ENCODE data around the gene GRK2. TPM values are rescaled to one million over a fixed set of nuclear protein-coding genes. Genes with fewer than 3 reads are reported as not detected.
A peak's percentile ranks its signal among the peaks of the same experiment; 100 is the strongest.

GRK2 gene
- total RNA-seq, 1 experiment from 2014 or later = 92.6 TPM

DNA sequence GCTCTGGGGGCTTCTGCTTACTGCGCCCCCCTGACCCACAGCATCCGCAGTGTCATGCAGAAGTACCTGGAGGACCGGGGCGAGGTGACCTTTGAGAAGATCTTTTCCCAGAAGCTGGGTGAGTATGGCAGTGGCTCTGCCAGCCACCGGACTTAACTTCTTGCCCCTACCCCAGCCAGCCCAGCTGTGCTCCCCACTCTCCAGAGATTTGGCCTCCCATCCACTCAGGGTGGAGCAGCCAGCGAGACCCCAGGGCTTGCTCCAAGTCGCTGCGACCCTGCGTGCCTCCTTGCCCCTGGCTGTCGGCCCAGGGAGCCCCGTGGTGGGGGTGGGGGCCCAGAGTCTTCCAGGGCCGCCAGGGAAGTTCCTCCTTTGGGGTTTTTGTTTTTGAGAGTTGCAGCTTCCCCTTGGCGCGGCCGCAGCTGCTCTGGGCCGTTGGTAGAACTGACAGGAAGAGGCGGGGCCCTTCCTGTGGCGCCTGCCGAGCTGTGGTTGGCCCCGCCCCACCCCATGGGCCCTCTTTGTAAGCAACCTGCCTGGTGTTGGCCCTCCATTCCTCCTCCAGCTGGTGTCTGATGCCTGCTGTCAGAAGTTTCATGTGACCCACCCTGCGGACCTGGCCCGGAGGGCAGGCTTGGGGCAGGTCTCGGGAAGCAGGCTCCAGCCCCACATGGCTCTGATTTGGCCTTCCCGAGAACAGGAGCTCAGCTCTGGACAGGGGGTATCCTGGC, 11.1 kb downstream of the GRK2 start:
- DNase-seq (ENCODE audit: low spot score) = peak; percentile 99
- no peak for TF ChIP-seq EZH2 (IDR thresholded peaks at IDR 0.05; ENCODE audit: borderline replicate concordance, low read depth, low read length, poor library complexity, severe bottlenecking)
- TF ChIP-seq CTCF (conservative IDR thresholded peaks at IDR 0.05; ENCODE audit: low read depth, low read length) = no peak
- peaks cover 45% of the 10 kb centered on the region for H3K36me3 ChIP-seq (ENCODE audit: insufficient read depth, low read length, poor library complexity, severe bottlenecking)
- H3K4me3 ChIP-seq (ENCODE audit: low read depth, low read length, poor library complexity, severe bottlenecking) = peak overlapping the region; percentile 13
- BruUV-seq (replicated peaks) = no TSS peak
- no peaks in the 10 kb centered on the region for H3K27me3 ChIP-seq (replicated peaks; ENCODE audit: insufficient read depth, low read depth, low read length, poor library complexity)
- intact Hi-C loops (cut with micrococcal nuclease; ENCODE audit: unreplicated experiment) = no loop called here
- peaks cover 54% of the 10 kb centered on the region for H3K4me1 ChIP-seq (ENCODE audit: insufficient read depth, low read length, poor library complexity, severe bottlenecking)
- no peaks in the 10 kb centered on the region for H3K9me3 ChIP-seq (ENCODE audit: low read depth, low read length, poor library complexity, severe bottlenecking)
- ChIA-PET POLR2A (ENCODE audit: low non-redundant PET) (interaction anchor here (1.2 kb wide), 1 partner anchor 11 kb away, joined by 3 read pairs; no protein-coding TSS in a partner anchor), CTCF (interaction anchor here (1.0 to 1.3 kb wide), 2 partner anchors 16 to 39 kb away, joined by 3 to 8 read pairs; no protein-coding TSS in a partner anchor)
- H3K27ac ChIP-seq (ENCODE audit: low read depth, low read length, poor library complexity, severe bottlenecking) = peak overlapping the region; percentile 96

- POLR2A ChIA-PET (ENCODE audit: low non-redundant PET) = no interaction called here
- H3K9me3 ChIP-seq (ENCODE audit: low read depth, low read length, poor library complexity, severe bottlenecking) = no peaks in the 10 kb centered on the region
- TF ChIP-seq CTCF (conservative IDR thresholded peaks at IDR 0.05; ENCODE audit: low read depth, low read length) = no peak
- no peak for TF ChIP-seq EZH2 (IDR thresholded peaks at IDR 0.05; ENCODE audit: borderline replicate concordance, low read depth, low read length, poor library complexity, severe bottlenecking)
- no peak for DNase-seq (ENCODE audit: low spot score)
- peaks cover 54% of the 10 kb centered on the region for H3K36me3 ChIP-seq (ENCODE audit: insufficient read depth, low read length, poor library complexity, severe bottlenecking)
- intact Hi-C loops (cut with micrococcal nuclease; ENCODE audit: unreplicated experiment) = no loop called here
- CTCF ChIA-PET = no interaction called here
- H3K27ac ChIP-seq (ENCODE audit: low read depth, low read length, poor library complexity, severe bottlenecking) = peak overlapping the region; percentile 96
- no peak overlapping the region for H3K4me3 ChIP-seq (ENCODE audit: low read depth, low read length, poor library complexity, severe bottlenecking)
- peaks cover 45% of the 10 kb centered on the region for H3K4me1 ChIP-seq (ENCODE audit: insufficient read depth, low read length, poor library complexity, severe bottlenecking)
- H3K27me3 ChIP-seq (replicated peaks; ENCODE audit: insufficient read depth, low read depth, low read length, poor library complexity) = no peaks in the 10 kb centered on the region
- no TSS peak for BruUV-seq (replicated peaks)
Observed at GRCh38 chr11:67278135-67278938, 12.1 kb downstream of the GRK2 start.

GRCh38 chr11:67278939-67279588, 12.8 kb downstream of the GRK2 start:
- peaks cover 37% of the 10 kb centered on the region for H3K4me1 ChIP-seq (ENCODE audit: insufficient read depth, low read length, poor library complexity, severe bottlenecking)
- CTCF ChIA-PET = no interaction called here
- no peak for TF ChIP-seq CTCF (conservative IDR thresholded peaks at IDR 0.05; ENCODE audit: low read depth, low read length)
- no peak for TF ChIP-seq EZH2 (IDR thresholded peaks at IDR 0.05; ENCODE audit: borderline replicate concordance, low read depth, low read length, poor library complexity, severe bottlenecking)
- no peak for DNase-seq (ENCODE audit: low spot score)
- H3K9me3 ChIP-seq (ENCODE audit: low read depth, low read length, poor library complexity, severe bottlenecking) = no peaks in the 10 kb centered on the region
- H3K27ac ChIP-seq (ENCODE audit: low read depth, low read length, poor library complexity, severe bottlenecking) = peak overlapping the region; percentile 96
- intact Hi-C loops (cut with micrococcal nuclease; ENCODE audit: unreplicated experiment) = no loop called here
- H3K36me3 ChIP-seq (ENCODE audit: insufficient read depth, low read length, poor library complexity, severe bottlenecking) = peaks cover 62% of the 10 kb centered on the region
- H3K27me3 ChIP-seq (replicated peaks; ENCODE audit: insufficient read depth, low read depth, low read length, poor library complexity) = no peaks in the 10 kb centered on the region
- no TSS peak for BruUV-seq (replicated peaks)
- POLR2A ChIA-PET (ENCODE audit: low non-redundant PET) = no interaction called here
- no peak overlapping the region for H3K4me3 ChIP-seq (ENCODE audit: low read depth, low read length, poor library complexity, severe bottlenecking)

Data from A673 (cell line).